IPS-18c (cell line): ENCODE data around the gene NEURL3.

ENCODE experiments used
- H3K4me3 ChIP-seq: 2 replicates; pipeline ENCODE4 v1.7.0; 2013; ENCODE audit warnings: low read depth, mild to moderate bottlenecking, low read length, moderate library complexity; ENCODE audit not compliant: insufficient read depth
- H3K9me3 ChIP-seq: one replicate; pipeline ENCODE4 v1.6.1; 2013; ENCODE audit warnings: mild to moderate bottlenecking, low read length, moderate library complexity; ENCODE audit not compliant: control insufficient read depth, insufficient read depth

NEURL3 gene

GRCh38 chr2:96531366-96531765, 26.2 kb upstream of the NEURL3 start:
- no peaks in the 10 kb centered on the region for H3K9me3 ChIP-seq
- no peak overlapping the region; the same call in 1 of the 2 replicates for H3K4me3 ChIP-seq

- Histone ChIP-seq H3K9me3 (no peaks in the 10 kb centered on the region), H3K4me3 (no peak overlapping the region)
Measured at GRCh38 chr2:96530474-96531357, 25.6 kb upstream of the NEURL3 start.

- Histone ChIP-seq H3K9me3 (no peaks in the 10 kb centered on the region), H3K4me3 (no peak overlapping the region)
Measured at GRCh38 chr2:96530144-96530430, 24.9 kb upstream of the NEURL3 start.

DNA sequence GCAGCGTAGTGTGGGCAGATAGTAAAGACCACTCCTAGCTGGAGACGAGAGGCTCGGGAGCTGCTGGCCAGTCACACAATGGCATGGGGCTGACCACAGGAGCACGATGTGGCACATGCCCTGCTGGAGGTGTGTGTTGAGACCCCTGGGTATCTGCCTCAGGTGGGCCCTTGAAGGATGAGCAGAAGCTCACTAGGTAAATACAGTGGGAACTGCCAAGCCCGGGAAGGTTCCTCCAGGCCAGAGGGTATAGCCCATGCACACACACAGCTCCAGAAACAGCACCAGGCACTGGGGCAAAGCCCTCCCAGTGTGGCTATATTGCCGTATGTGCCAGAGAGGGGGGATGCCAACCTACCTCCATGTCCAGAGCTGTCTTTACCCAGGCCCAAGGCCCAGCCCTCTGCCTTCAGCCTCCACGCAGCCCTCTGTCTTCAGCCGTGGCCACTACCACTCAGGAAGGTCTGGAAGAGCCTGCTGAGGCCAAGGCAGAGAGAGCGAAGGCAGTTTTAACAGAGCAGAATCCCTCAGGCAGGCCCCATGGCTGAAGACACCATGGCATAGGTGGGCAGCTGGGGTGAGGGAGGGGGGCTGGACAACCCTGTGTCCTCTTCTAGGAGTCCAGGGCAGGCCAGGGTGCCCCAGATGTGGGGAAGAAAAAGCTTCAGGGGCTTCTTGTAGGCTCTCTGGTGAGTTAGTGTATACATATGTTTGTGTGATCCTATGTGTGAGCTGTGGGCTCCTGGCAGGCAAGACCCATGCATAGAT, 24.4 kb upstream of the NEURL3 start:
- Histone ChIP-seq H3K9me3 (no peaks in the 10 kb centered on the region), H3K4me3 (no peak overlapping the region)

GRCh38 chr2:96528700-96529375, 23.7 kb upstream of the NEURL3 start:
- H3K4me3 ChIP-seq = no peak overlapping the region
- no peaks in the 10 kb centered on the region for H3K9me3 ChIP-seq

DNA sequence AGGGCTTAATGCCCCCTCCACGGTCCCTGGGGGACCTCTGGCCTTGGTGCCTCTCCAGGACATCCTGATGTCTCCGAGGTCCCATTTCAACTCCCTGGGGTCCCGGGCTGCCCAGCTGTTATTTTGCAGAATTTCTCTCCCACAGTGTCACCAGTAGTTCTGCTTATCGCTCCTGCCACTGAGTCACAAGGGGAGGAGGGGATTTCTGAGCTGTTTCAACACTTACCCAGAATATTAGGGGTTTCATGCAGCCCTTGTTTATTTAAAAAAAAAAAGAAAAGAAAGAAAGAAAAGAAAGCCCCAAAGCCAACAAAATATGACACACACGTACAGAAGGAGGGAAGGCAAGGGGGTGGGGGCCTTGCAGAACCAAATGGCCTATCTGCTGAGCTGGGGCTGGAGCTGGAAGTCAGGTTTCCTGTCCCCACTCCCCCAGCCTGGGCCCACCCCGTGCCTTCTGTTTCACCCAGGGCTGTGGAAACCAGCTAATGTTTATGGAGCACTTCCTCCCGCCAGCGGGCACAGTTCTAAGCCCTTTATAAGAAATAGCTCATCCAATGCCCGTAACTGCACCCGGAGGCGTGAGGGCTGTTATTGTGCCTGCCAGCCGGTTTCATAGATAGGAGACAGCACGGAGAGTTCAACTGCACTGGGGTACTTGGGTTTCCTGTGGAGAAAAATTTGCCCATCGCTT, 23.0 kb upstream of the NEURL3 start:
- Histone ChIP-seq H3K9me3 (no peaks in the 10 kb centered on the region), H3K4me3 (no peak overlapping the region)

DNA sequence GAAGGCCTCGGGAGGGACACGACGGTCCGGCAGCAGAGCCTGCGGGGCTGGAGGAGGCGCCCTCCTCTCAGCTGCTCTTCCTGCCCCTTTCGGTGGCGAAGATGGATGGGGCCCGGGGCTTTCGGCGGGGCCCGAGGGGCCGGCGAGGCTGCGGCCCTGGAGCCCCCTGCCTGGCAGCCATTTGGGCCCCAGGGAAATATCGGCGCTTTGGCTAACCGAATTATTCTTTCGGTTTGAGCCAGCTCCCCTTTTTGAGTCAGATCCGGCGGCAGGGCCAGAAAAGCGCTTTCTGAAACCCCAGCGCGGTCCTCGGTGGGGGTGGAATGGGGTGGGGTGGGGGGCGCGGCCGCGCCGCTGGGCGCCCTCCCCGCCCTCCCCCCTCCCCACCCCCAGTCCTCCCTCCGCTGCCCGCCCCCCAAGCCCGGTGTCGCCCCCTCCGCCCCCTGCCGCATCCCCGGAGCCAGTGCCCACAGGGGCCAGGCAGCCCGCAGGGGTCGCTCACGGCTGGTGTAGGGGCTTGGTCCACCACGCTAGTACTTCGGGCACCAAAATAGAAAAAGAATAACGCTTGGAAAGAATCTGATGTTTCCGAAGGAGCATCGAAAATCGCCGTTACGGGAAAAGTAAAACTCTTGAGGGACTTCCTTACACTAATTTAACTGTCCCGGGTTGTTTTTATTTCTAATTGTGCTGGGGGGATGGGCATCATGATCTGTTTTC, 22.3 kb upstream of the NEURL3 start:
- Histone ChIP-seq H3K9me3 (no peaks in the 10 kb centered on the region), H3K4me3 (peak overlapping the region; percentile 46; the same call in 1 of the 2 replicates)

- no peaks in the 10 kb centered on the region for H3K9me3 ChIP-seq
Measured at GRCh38 chr2:96526615-96527285, 21.6 kb upstream of the NEURL3 start.

GRCh38 chr2:96526101-96526591, 21.0 kb upstream of the NEURL3 start:
- H3K4me3 ChIP-seq = no peak overlapping the region
- no peaks in the 10 kb centered on the region for H3K9me3 ChIP-seq

More at GRCh38 chr2:96526615-96527285, 21.6 kb upstream of the NEURL3 start:
- peak overlapping the region; percentile 46; the same call in 1 of the 2 replicates for H3K4me3 ChIP-seq

DNA sequence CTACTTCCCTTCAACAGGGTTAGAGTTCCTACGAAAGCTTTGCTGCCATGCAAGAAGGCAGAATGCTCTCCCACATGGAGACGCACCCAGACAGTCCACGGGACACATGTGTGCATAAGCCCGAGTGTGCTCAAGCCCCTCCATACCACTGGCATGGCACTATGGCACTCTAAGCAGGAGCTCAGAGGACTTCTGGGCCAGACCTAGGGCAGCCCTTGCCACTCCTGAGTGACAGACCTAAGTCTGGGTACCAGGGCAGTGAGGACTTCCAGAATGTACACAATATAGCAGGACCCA, 20.0 kb upstream of the NEURL3 start:
- no peaks in the 10 kb centered on the region for H3K9me3 ChIP-seq

DNA sequence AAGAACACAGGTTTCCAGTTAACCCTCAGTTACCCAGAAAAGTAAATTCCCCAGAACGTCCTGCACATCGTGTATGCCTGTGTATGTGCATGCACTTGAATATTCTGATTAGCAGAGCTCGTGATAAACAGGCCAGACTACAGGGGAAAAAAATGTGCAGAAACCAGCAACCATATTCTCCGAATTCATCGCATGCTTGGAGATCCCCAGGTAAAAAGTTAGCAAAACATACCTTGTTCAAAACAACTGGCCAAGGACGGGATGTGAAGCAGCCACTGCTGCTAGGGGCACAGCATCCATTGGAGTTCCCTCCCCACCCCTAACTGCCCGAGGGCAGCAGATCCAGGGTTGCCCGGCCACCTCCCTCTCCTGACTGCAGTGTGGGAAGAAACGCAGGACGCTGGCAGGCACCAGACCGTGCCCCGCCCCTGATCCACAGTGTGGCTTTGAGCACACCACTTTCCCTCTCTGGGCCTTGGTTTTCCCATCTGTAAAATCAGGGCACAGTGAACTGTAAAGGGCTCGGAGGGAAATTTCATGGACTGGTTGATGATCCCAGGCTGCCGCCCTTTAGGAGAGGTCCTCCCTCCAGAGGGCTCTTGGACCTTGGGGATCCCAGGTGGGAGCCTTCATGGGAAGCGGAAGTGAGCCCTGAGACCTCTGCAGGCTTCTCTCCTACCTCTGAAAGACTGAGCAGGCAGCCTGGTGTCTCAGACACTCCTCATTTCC, 19.5 kb upstream of the NEURL3 start:
- H3K4me3 ChIP-seq = no peak overlapping the region
- no peaks in the 10 kb centered on the region for H3K9me3 ChIP-seq

More for the DNA sequence above, 20.0 kb upstream of the NEURL3 start:
- no peak overlapping the region for H3K4me3 ChIP-seq

GRCh38 chr2:96523659-96524481, 18.7 kb upstream of the NEURL3 start:
- no peak overlapping the region for H3K4me3 ChIP-seq
- H3K9me3 ChIP-seq = no peaks in the 10 kb centered on the region

- Histone ChIP-seq H3K4me3 (no peak overlapping the region), H3K9me3 (no peaks in the 10 kb centered on the region)
Measured at GRCh38 chr2:96522304-96523203, 17.4 kb upstream of the NEURL3 start.

- no peak overlapping the region for H3K4me3 ChIP-seq
Measured at GRCh38 chr2:96521219-96521618, 16.1 kb upstream of the NEURL3 start.

More at GRCh38 chr2:96521219-96521618, 16.1 kb upstream of the NEURL3 start:
- no peaks in the 10 kb centered on the region for H3K9me3 ChIP-seq
